HT1080 (cell line): ENCODE data around the gene PKP2. TPM values are rescaled to one million over a fixed set of nuclear protein-coding genes. Genes with fewer than 3 reads are reported as not detected.
"Not testable (repeated sequence)": the region's sequence is repeated elsewhere in the genome, so short reads cannot be mapped to it uniquely, and the experiment has no call there.

ENCODE experiments used
- DNase-seq: peaks from one replicate; pipeline ENCODE4 v3.0.0-alpha.2; 2015; ENCODE audit warnings: low read depth
- total RNA-seq: library from RNA; depleted of rRNA; stranded (reverse); fragments of >200 nt; shearing (Covaris generic); gene quantifications from 2 replicates; pipeline ENCODE4 v1.2.3, GENCODE V29; 2014

The PKP2 gene
- total RNA-seq, 1 experiment from 2014 or later: 3.4 TPM

GRCh38 chr12:32864731-32865130 lies 31.8 kb downstream of the PKP2 start:
- peak; percentile 56 for DNase-seq

- DNase-seq: no peak
Measured at GRCh38 chr12:32863128-32863527, 33.4 kb downstream of the PKP2 start.

GRCh38 chr12:32861658-32862057 lies 34.9 kb downstream of the PKP2 start:
- not testable (repeated sequence) for DNase-seq

GRCh38 chr12:32860192-32860591 lies 36.4 kb downstream of the PKP2 start:
- DNase-seq: no peak

GRCh38 chr12:32859389-32859788 lies 37.2 kb downstream of the PKP2 start:
- no peak for DNase-seq

GRCh38 chr12:32854716-32855115 lies 41.9 kb downstream of the PKP2 start:
- DNase-seq: no peak

- no peak for DNase-seq
Measured at GRCh38 chr12:32854097-32854496, 42.5 kb downstream of the PKP2 start.

- DNase-seq: no peak
Measured at GRCh38 chr12:32847287-32847686, 49.3 kb downstream of the PKP2 start.

- no peak for DNase-seq
Measured at GRCh38 chr12:32846053-32846452, 50.5 kb downstream of the PKP2 start.

- no peak for DNase-seq
Measured at GRCh38 chr12:32843528-32844095, 53.0 kb downstream of the PKP2 start.

- DNase-seq: no peak
Measured at GRCh38 chr12:32841061-32841460, 55.5 kb downstream of the PKP2 start.

GRCh38 chr12:32839828-32840227 lies 56.7 kb downstream of the PKP2 start:
- DNase-seq: no peak

GRCh38 chr12:32837974-32838373 lies 58.6 kb downstream of the PKP2 start:
- DNase-seq: no peak

- peak; percentile 25 for DNase-seq
Measured at GRCh38 chr12:32836710-32837109, 59.9 kb downstream of the PKP2 start.

GRCh38 chr12:32834122-32834521 lies 62.5 kb downstream of the PKP2 start:
- DNase-seq: no peak

GRCh38 chr12:32828552-32828951 lies 68.0 kb downstream of the PKP2 start:
- no peak for DNase-seq

- no peak for DNase-seq
Measured at GRCh38 chr12:32828120-32828519, 68.5 kb downstream of the PKP2 start.

- DNase-seq: no peak
Measured at GRCh38 chr12:32826807-32827412, 69.7 kb downstream of the PKP2 start.

- DNase-seq: no peak
Measured at GRCh38 chr12:32824596-32824995, 72.0 kb downstream of the PKP2 start.

- DNase-seq: no peak
Measured at GRCh38 chr12:32822344-32822743, 74.2 kb downstream of the PKP2 start.

GRCh38 chr12:32821710-32822109 lies 74.9 kb downstream of the PKP2 start:
- DNase-seq: no peak

GRCh38 chr12:32821293-32821692 lies 75.3 kb downstream of the PKP2 start:
- peak; percentile 11 for DNase-seq

GRCh38 chr12:32820376-32820931 lies 76.1 kb downstream of the PKP2 start:
- DNase-seq: no peak
